GM21390 (cell line): ENCODE results near the gene TFPI.
"Not testable (repeated sequence)": the region's sequence is repeated elsewhere in the genome, so short reads cannot be mapped to it uniquely, and the experiment has no call there.

Experiments
- ATAC-seq: cut with Tn5 transposase; IDR thresholded peaks from one replicate; pipeline ENCODE4 v1.9.1; 2021; ENCODE audit not compliant: unreplicated experiment

The TFPI gene

DNA sequence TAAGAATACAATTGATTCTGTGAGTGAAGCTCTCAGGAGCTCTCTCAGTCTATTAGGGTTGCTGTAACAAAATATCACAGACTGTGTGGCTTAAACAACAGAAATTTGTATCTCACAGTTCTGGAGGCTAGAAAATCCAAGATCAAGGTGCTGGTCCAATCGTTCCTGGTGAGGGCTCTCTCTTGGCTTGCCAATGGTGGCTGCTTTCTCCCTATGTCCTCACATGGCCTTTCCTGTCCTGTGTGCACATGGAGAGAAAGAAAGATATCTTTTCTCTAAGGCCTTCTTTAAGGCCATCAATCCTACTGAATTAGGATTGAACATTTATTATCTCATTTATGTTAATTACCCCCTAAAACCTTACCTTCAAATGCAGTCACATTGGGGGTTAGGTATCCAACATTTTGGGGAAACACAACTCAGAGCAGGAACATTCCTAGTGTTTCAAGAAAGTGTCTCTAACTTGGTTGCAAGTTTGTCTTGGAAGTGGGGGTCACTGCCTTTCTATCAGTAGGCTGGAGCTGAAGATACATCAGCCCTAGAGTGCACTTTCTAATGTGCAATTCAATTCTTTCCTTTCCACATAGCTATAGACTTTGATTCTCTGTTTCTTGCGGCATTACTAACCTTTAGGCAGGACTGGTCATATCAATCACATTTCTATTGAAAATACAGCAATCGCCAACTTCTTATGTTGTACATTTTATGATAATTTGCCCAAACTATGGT lies 24.8 kb downstream of the TFPI start:
- ATAC-seq: no peak

DNA sequence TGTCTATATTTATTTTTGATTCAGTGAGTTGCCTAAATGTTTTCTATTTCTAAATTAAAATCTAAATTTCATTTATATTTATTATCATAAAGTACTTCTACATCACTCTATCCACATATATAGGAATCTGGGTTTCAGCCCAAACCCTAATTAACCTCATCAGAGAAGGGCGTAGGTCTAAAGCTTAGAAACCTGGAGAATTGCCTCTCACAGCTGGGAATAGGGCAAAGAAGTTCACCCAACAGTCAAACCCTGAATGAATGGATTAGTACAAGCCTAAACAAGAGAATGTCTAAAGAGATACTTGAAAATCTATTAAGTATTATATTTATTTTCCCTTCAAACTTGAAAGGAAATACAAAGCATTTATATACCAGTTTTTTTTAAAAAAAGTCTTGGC lies 26.2 kb downstream of the TFPI start:
- ATAC-seq: no peak

DNA sequence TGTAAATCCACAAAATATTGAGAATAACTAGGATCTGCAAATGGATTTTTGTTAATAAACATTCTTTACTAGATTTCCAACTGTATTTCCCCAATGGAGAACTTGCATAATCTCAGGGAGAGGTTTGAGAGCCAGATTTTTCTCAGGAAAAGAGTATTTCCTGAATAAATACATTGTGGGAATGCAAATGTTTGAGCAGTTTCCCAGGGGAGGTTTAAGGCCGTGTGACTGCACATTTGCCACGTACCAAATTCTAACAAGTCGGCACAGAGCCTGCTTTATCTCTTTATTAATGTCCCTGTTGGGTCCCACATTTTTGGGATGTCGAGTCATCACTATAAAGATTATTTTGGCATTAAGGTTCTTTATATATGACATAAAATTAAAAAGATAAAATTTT lies 27.0 kb downstream of the TFPI start:
- ATAC-seq: no peak

DNA sequence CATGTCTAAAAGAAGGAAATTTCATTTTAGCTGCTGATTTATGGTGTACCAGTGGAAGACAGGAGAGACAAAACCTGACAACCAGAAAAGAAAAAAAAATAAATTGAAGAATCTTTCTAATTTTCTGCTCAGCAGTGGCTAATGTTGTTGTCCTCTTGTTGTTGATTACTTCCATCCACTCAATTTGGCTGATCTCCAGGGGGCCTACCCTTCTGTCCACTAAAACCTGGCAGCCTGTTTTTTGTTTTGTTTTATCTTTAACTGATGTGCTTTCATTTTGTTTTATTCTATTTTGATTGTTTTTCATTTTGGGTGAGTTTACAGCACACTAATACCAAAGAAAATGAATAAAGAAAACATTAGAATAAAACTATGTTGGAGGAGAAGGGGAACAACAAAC lies 27.4 kb downstream of the TFPI start:
- no peak for ATAC-seq

DNA sequence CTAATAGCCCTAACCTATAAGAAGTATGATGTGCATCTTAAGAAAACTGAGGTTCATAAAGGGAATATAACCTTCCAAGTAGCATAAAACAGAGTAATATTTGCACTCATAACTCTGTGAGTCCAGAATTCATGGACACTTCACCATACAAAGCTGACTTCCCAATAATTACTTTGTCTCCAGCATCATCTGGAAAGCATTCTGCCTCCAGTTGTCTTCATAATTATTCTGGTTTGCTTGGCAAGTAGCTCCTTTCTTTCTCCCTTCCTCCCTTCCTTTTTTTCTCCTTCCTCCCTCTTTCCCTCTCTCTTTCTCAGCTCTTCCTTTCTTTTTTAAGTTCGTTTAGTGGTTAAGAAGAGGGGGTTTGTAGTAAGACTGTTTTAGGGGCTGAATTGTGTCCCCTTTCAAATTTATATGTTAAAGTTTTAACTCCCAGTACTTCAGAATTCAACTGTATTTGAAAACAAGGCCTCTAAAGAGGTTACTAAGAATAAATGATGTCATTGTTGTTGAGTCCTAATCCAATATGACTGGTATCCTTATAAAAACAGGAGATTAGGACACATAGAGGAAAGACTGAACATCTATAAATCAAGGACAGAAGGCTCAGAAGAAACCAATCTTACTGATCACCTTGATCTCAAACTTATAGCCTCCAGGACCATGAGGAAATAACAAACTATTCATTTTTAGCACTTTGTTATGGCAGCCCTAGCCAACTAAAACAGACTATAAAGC lies 28.9 kb downstream of the TFPI start:
- no peak for ATAC-seq

DNA sequence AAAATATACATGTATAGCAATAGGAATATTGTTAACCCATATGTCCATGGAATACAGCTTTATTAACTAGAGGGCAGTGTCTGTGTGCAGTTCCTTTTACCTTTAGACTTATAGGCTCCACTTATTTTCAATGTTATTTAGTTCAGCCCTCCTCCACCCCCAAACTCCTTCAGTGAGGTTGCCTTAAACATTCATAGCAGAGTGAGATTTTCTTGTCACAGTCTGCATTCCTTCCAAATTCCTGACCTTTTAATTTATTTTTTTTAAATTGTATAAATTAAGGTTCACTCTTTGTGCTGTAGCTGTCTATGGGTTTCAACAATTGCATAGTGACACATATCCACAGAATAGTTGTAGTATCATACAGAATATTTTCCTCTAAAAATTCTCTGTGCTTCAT lies 30.9 kb downstream of the TFPI start:
- ATAC-seq: no peak

DNA sequence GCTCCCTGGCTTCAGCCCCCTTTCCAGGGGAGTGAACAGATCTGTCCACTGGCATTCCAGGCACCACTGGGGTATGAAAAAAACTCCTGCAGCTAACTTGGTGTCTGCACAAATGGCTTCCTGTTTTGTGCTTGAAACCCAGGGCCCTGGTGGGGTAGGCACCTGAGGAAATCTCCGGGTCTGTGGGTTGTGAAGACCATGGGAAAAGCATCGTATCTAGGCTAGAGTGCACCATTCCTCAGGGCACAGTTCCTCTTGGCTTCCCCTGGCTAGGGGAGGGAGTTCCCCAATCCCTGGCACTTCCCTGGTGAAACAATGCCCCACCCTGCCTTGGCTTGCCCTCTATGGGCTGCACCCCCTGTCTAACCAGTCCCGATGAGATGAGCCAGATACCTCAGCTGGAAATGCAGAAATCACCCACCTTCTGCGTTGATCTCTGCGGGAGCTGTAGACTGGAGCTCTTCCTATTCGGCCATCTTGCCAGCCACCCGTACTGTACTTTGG lies 34.1 kb downstream of the TFPI start:
- no peak for ATAC-seq

DNA sequence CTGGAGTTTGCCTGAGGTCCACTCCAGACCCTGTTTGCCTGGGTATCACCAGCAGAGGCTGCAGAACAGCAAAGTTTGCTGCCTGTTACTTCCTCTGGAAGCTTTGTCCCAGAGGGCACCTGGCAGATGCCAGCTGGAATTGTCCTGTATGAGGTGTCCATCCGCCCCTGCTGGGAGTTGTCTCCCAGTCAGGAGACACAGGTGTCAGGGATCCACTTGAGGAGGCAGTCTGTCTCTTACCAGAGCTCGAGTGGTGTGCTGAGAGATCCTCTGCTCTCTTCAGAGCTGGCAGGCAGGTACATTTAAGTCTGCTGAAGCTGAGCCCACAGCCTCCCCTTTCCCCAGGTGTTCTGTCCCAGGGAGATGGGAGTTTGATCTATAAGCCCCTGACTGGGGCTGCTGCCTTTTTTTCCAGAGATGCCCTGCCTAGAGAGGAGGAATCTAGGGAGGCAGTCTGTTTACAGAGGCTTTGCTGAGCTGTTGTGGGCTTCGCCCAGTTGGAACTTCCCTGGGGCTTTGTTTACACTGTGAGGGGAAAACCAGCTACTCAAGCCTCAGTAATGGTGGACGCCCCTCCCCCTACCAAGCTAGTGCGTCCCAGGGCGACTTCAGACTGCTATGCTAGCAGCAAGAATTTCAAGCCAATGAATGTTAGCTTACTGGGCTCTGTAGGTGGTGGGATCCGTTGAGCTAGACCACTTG lies 34.7 kb downstream of the TFPI start:
- ATAC-seq: no peak

DNA sequence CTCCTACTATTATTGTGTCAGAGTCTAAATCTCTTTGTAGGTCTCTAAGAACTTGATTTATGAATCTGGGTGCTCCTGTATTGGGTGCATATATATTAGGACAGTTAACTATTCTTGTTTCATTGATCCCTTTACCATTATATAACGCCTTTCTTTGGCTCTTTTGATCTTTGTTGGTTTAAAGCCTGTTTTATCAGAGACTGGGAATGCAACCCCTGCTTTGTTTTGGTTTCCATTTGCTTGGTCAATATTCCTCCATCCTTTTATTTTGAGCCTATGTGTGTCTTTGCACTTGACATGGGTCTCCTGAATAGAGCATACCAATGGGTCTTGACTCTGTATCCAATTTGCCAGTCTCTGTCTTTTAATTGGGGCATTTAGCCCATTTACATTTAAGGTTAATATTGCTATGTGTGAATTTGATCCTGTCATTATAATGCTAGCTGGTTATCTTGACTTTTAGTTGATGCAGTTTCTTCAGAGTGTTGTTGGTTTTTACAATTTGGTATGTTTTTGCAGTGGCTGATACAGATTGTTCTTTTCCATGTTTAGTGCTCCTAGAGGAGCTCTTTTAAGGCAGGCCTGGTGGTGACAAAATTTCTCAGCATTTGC lies 36.4 kb downstream of the TFPI start:
- ATAC-seq: not testable (repeated sequence)

DNA sequence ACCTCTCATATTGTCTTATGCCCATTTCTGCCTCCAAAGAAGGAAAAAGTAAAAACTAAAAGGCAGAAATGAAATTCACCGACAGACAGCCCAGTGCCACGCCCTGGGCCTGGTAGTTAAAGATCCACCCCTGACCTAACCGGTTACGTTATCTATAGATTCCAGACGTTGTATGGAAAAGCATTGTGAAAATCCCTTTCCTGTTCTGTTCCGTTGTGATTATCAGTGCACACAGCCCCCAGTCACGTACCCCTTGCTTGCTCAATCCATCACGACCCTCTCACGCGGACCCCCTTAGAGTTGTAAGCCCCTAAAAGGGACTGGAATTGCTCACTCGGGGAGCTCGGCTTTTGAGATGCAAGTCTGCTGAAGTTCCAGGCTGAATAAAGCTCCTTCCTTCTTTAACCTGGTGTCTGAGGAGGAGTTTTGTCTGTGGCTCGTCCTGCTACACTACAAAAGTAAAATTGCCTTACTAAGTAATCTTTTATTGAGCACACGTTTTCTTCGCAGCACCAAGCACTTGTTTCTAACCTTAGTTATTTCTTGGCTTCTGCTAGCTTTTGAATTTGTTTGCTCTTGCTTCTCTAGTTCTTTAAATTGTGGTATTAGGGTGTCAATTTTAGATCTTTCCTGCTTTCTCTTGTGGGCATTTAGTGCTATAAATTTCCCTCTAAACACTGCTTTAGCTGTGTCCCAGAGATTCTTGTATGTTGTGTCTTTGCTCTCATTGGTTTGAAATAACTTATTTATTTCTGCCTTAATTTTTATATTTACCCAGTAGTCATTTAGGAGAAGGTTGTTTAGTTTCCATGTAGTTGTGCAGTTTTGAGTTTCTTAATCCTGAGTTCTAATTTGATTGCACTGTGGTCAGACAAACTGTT lies 37.4 kb downstream of the TFPI start:
- ATAC-seq: not testable (repeated sequence)

DNA sequence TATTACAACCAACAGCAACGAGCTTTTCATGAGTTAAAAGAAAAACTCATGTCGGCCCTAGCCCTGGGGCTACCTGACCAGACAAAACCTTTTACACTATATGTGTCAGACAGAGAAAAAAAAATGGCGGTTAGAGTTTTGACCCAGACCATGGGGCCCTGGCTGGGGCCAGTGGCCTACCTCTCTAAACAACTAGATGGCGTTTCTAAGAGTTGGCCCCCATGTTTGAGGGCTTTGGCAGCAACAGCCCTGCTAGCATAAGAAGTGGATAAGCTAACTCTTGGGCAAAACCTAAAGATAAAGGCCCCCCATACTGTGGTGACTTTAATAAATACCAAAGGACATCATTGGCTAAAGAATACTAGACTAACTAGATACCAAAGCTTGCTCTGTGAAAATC lies 39.3 kb downstream of the TFPI start:
- no peak for ATAC-seq

DNA sequence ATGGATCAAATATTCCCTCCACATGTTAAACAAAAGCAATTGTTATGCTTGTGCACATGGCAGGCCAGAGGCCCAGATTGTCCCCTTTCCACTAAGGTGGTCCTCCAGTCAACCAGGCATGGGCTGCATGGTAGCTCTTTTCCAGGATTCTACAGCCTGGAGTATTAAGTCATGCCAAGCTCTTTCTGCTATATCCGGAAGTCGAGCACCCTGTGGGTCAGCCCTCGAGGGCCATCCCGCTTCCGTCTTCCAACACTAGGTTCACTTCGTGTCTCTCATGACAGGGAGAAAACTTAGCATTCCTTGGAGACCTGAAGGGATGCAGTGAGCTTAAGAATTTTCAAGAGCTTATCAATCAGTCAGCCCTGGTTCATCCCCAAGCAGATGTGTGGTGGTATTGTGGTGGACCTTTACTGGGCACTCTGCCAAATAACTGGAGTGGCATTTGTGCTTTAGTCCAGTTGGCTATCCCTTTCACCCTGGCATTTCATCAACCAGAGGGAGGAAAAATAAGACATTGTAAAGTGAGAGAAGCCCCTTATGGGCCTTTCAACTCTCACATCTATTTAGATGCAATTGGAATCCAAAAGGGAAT lies 39.9 kb downstream of the TFPI start:
- ATAC-seq: not testable (repeated sequence)

DNA sequence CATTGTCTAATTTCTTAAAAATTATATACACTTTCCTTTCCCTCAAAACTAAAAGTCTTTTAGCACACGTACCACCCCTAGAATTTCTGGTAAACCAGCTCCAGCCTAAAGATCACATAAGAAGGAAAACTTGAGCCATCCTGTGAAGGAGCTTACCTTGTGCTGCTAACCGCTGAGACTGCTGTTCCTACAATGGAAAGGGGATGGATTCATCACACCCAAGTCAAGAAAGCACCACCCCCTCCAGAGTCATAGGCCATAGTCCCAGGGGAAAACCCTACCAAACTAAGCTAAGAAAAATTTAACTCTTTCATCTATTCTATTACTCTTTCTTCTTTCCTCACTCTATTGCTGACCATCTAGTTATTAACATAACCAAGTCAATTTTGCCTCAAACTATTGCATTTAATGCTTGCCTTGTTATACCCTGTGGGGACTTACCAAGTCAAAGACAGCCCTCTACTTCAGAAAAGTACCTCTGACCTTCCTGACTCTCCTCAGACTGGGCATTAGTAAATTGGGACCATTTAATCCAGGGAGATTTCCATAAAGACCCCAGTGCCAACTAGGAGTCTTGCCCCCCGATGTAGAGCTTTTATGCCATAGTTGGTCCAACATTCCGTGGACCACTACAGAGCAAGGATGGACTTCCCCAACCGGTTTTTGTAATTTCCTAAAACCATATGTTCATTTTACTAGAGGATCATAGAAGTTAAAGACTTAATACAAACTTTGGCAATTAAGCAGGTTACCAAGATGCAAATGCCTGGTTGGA lies 40.6 kb downstream of the TFPI start:
- not testable (repeated sequence) for ATAC-seq

DNA sequence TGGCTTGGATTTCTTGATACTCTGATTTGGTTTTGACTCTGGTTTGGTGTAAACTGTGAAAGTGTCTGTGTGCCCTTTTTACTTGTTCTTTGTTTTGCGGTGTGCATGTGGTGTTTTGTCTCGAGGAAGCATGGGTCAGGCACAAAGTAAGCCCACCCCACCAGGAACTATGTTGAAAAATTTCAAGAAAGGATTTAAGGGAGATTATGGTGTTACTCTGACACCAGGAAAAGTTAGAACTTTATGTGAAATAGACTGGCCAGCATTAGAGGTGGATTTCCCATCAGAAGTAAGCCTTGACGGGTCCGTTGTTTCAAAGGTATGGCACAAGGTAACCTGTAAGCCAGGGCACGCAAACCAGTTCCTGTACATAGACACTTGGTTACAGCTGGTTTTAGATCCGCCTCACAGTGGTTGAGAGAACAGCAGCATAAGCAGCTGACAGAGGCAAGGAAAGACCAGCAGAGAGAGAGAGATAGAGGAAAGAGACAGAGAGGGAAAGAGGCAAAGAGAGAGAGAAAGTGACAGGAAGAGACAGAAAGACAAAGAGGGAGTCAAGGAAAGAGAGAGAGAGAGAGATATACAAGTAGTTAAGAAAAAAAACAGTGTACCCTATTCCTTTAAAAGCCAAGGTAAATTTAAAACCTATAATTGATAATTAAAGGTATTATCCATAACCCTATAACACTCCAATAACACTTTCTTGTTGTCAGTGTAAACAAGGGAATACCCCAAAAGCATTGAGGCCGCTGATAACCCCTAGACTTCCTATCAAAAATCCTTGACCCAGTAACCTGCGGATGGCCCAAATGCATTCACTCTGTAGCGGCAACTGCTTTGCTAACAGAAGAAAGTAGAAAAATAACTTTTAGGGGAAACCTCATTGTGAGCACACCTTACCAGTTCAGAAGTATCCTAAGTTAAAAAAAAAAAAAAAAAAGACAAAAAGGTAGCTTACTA lies 42.6 kb downstream of the TFPI start:
- no peak for ATAC-seq

DNA sequence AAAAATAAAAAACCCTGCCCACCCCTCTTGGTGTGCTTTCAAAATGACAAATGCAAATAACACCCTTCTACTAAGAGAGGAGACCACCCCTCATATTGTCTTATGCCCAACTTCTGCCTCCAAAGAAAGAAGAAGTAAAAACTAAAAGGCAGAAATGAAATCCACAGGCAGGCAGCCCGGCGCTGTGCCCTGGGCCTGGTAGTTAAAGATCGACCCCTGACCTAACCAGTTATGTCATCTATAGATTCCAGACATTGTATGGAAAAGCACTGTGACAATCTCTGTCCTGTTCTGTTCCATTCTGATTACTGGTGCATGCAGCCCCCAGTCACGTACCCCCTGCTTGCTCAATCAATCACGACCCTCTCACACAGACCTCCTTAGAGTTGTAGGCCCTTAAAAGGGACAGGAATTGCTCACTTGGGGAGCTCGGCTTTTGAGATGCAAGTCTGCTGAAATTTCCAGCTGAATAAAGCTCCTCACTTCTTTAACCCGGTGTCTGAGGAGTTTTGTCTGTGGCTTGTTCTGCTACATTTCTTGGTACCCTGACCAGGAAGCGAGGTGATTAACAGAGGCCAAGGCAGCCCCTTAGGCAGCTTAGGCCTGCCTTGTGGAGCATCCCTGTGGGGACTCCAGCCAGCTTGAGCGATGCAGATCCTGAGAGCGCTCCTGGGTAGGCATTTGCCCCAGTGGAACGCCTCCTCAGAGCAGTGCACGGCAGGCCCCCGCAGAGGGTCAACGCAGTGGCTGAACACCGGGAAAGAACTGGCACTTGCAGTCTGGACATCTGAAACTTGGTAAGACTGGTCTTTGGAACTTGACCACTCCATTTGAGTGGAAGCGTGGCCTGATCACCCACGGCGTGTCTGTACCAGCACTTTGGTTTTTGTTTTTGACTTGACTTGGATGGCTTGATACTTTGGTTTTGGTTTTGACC lies 43.5 kb downstream of the TFPI start:
- ATAC-seq: not testable (repeated sequence)

DNA sequence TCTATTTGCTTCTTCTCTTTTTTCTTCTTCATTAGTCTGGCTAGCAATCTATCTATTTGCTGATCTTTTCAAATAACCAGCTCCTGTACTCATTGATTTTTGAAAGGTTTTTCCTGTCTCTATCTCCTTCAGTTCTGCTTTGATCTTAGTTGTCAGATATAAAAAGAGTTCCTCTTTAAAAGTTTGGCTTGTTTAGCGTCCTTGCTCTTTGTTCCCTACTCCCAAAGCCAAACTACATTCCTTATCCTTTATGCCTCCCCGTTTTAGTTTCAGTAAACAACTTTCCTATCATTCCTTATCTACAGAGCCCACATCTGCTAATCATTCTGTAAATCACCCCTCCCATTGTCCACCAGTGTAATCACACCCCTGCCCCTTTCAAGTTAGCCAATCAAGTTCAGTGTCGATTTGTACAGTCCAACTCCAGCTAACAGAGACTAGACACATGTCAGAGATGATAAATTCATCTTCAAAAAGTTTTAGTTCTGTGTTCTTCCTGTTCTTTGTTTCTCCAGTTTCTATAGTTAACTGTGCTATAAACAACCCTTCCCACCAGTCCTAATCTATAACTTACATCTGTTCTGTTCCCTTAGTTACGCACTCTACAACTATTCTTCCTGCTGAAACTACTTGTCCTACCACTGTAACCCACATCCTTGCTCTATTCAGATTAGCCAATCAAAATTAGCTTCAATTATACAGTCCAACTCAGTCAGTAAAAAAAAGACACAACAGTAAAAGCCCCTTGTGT lies 44.4 kb downstream of the TFPI start:
- ATAC-seq: no peak
